ENCODE measurements around the gene CPE.

DNA sequence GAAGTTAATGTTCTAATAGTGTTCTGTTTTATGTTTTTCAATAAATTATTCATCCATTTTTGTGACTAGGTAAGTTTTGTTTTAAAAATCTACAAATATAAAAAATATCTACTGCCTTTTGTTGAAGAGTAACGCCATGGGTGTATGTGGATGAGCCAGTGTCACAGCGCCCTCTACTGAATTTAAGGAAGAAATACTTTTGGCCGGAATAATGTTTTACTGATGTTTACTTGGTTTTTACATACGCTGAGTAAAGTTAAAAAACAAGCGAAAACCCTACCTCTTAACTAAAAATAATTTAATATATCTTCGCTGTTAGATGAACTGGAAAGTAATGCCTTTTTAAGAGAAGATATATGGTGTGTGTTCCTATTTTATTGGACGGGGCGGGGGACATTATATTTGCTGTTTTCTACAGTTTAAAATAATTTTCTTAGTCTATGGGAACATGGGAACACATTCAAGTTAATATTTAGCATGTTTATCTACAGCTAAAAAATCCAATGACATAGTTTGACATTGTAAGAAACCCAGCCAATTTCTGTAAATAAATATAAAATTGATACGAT is 86.1 kb downstream of the CPE start:
- no peak for TF ChIP-seq POLR2AphosphoS5 (IDR thresholded peaks at IDR 0.05)
- TF ChIP-seq POLR2A (IDR thresholded peaks at IDR 0.05), result no peak
- TF ChIP-seq, protein P1, sequence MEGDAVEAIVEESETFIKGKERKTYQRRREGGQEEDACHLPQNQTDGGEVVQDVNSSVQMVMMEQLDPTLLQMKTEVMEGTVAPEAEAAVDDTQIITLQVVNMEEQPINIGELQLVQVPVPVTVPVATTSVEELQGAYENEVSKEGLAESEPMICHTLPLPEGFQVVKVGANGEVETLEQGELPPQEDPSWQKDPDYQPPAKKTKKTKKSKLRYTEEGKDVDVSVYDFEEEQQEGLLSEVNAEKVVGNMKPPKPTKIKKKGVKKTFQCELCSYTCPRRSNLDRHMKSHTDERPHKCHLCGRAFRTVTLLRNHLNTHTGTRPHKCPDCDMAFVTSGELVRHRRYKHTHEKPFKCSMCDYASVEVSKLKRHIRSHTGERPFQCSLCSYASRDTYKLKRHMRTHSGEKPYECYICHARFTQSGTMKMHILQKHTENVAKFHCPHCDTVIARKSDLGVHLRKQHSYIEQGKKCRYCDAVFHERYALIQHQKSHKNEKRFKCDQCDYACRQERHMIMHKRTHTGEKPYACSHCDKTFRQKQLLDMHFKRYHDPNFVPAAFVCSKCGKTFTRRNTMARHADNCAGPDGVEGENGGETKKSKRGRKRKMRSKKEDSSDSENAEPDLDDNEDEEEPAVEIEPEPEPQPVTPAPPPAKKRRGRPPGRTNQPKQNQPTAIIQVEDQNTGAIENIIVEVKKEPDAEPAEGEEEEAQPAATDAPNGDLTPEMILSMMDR (IDR thresholded peaks at IDR 0.05), result peak; percentile 47 to 66
- TF ChIP-seq EP300 (IDR thresholded peaks at IDR 0.05), result no peak

All from suprapubic skin (tissue), 4 donors.